Neuron (in vitro differentiated cells): ENCODE results near the gene CCT3.

Experiments
- H2AFZ ChIP-seq: one replicate; pipeline ENCODE4 v1.6.1; 2013; ENCODE audit warnings: low read depth, mild to moderate bottlenecking, inconsistent platforms, low read length, moderate library complexity
- H3K27me3 ChIP-seq: one replicate; pipeline ENCODE4 v1.6.1; 2013; ENCODE audit warnings: low read length; ENCODE audit not compliant: insufficient read depth
- H3K36me3 ChIP-seq: one replicate; pipeline ENCODE4 v1.6.1; 2013; ENCODE audit warnings: low read length; ENCODE audit not compliant: insufficient read depth
- H3K4me1 ChIP-seq: one replicate; pipeline ENCODE4 v1.6.1; 2013; ENCODE audit warnings: low read length; ENCODE audit not compliant: insufficient read depth
- H3K4me3 ChIP-seq: 2 replicates; pipeline ENCODE4 v1.5.1; 2013; ENCODE audit warnings: mild to moderate bottlenecking, low read length, moderate library complexity
- H3K9me3 ChIP-seq: one replicate; pipeline ENCODE4 v1.6.1; 2013; ENCODE audit warnings: low read length

CCT3 gene

GRCh38 chr1:156295391-156295947 lies 42.6 kb downstream of the CCT3 start, which contains the start of gene GLMP:
GLMP (minus strand) TSS chr1:156295679; CDS start chr1:156295645, 34 bp downstream.
- Histone ChIP-seq H3K9me3 (no peaks in the 10 kb centered on the region), H2AFZ (peak within 1 kb of the TSS; percentile 83), H3K36me3 (no peaks in the 10 kb centered on the region), H3K4me3 (peak within 1 kb of the TSS; percentile 50), H3K27me3 (no peaks in the 10 kb centered on the region), H3K4me1 (peaks cover 3% of the 10 kb centered on the region)

DNA sequence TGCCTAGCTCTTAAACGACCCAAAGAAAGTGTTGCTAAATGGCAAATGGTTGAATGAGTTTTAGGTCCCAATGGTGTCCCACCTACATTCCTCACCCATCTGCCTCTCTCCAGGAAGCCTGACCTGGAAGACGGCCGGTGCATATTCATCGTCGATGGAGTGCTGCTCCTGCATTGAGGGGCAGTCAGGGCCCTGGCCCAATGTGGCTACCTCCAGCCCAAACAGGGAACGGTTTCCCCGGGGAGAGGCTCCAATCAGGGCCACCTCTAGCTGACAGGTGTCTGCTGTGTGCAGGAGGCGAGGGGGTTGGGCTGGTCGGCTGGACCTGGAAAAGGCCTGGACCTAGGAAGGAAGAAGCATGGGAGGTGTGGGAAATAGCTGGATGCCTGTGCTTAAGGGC lies 44.2 kb downstream of the CCT3 start:
- peaks cover under 1% of the 10 kb centered on the region for H3K36me3 ChIP-seq
- no peak overlapping the region for H2AFZ ChIP-seq
- no peak overlapping the region for H3K4me3 ChIP-seq
- peaks cover 3% of the 10 kb centered on the region for H3K4me1 ChIP-seq
- H3K9me3 ChIP-seq = no peaks in the 10 kb centered on the region
- H3K27me3 ChIP-seq = no peaks in the 10 kb centered on the region

DNA sequence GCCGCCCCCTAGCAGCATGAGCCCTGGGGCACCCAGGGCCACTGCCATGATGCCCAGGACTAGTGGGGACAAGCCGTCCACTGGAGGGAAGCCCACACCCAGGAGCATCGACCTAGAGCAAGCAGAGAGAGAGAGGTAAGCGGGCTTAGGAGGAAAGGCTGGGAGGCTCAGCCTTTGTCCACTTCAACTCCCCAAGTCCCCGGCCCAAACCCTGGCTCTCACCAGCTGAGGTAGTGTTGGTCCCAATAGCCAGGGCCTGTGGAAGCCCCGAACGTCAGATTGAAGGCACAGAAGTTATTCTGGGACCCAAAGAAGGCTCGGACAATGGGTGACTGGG lies 45.0 kb downstream of the CCT3 start:
- Histone ChIP-seq H3K4me1 (peaks cover 3% of the 10 kb centered on the region), H3K27me3 (no peaks in the 10 kb centered on the region), H3K4me3 (no peak overlapping the region), H3K36me3 (peaks cover 4% of the 10 kb centered on the region), H3K9me3 (no peaks in the 10 kb centered on the region), H2AFZ (no peak overlapping the region)

- Histone ChIP-seq H3K4me1 (peaks cover 3% of the 10 kb centered on the region), H3K36me3 (peaks cover 4% of the 10 kb centered on the region), H3K4me3 (no peak overlapping the region), H3K9me3 (no peaks in the 10 kb centered on the region), H2AFZ (no peak overlapping the region), H3K27me3 (no peaks in the 10 kb centered on the region)
Observed at GRCh38 chr1:156291226-156292061, 46.6 kb downstream of the CCT3 start.

GRCh38 chr1:156289857-156290256 lies 48.2 kb downstream of the CCT3 start:
- H3K4me1 ChIP-seq = no peaks in the 10 kb centered on the region

GRCh38 chr1:156286061-156286460 lies 52.0 kb downstream of the CCT3 start:
- Histone ChIP-seq H2AFZ (no peak overlapping the region), H3K4me1 (peaks cover 13% of the 10 kb centered on the region), H3K9me3 (no peaks in the 10 kb centered on the region), H3K27me3 (no peaks in the 10 kb centered on the region), H3K36me3 (peaks cover 4% of the 10 kb centered on the region), H3K4me3 (no peak overlapping the region)

More at GRCh38 chr1:156289857-156290256, 48.2 kb downstream of the CCT3 start:
- Histone ChIP-seq H3K4me3 (no peak overlapping the region), H2AFZ (no peak overlapping the region), H3K27me3 (no peaks in the 10 kb centered on the region), H3K9me3 (no peaks in the 10 kb centered on the region), H3K36me3 (peaks cover 4% of the 10 kb centered on the region)

DNA sequence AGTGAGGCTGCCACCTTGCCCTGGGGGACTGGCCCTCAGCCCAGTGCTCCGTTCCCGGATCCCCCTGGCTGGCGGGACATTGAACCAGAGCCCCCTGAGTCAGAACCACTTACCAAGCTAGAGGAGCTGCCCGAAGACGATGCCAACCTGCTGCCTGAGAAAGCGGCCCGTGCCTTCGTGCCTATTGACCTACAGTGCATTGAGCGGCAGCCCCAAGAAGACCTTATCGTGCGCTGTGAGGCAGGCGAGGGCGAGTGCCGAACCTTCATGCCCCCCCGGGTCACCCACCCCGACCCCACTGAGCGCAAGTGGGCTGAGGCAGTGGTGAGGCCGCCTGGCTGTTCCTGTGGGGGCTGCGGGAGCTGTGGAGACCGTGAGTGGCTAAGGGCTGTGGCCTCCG lies 52.7 kb downstream of the CCT3 start:
- H3K36me3 ChIP-seq = peaks cover 4% of the 10 kb centered on the region
- no peaks in the 10 kb centered on the region for H3K27me3 ChIP-seq
- H2AFZ ChIP-seq = no peak overlapping the region

DNA sequence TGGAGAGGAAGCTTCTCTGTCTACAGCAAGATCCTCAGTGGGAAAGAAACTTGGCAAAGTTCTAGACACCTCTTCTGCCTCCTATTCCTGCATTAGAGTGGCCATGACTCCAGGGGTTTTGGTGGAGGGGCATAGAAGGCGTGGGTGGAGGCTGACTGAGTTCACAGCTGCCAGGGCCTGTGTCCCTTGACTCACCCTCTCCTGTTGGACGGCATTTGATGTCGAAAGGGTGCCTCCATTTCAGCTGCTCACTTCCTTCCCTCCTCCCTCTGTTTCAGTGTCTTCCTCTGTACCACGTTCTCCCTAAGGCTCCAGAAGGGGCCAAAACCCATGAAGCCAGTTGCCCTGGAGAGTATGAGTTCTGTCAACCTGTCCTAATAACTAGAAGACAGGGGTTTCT lies 53.3 kb downstream of the CCT3 start:
- H3K9me3 ChIP-seq = no peaks in the 10 kb centered on the region
- H3K4me1 ChIP-seq = peaks cover 16% of the 10 kb centered on the region
- H2AFZ ChIP-seq = no peak overlapping the region
- no peaks in the 10 kb centered on the region for H3K27me3 ChIP-seq
- H3K4me3 ChIP-seq = no peak overlapping the region
- peaks cover 9% of the 10 kb centered on the region for H3K36me3 ChIP-seq

More for the DNA sequence above, 52.7 kb downstream of the CCT3 start:
- no peaks in the 10 kb centered on the region for H3K9me3 ChIP-seq
- H3K4me3 ChIP-seq = no peak overlapping the region
- peaks cover 16% of the 10 kb centered on the region for H3K4me1 ChIP-seq

DNA sequence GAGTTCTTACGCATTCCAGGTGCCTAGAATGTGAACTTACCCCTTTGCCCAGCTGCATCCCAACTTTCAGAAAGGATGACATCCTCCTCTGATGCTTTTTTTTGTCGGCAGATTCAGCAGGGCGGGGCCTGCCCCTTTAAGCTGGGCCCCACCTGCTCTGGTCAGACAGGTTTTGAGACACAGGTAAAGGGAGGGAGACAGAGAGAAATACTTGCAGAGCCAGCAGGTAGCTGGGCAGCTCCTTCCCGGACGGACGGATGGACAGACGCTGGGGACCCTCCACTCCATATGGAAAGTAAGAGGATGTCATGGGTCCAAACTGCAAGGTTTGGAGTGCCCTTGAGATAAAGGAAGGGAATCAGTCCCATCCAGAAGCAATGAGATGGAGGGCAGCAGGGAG lies 54.0 kb downstream of the CCT3 start, which contains the start of gene TMEM79:
TSS of gene TMEM79 (plus strand) at position 214 of the 400 bp plus-strand sequence. CDS start 902 bp downstream, outside the sequence.
- peaks cover 12% of the 10 kb centered on the region for H3K36me3 ChIP-seq
- no peaks in the 10 kb centered on the region for H3K27me3 ChIP-seq
- peaks cover 16% of the 10 kb centered on the region for H3K4me1 ChIP-seq
- peak within 1 kb of the TSS; percentile 40 for H2AFZ ChIP-seq
- H3K9me3 ChIP-seq = no peaks in the 10 kb centered on the region
- peak within 1 kb of the TSS; percentile 65 for H3K4me3 ChIP-seq

DNA sequence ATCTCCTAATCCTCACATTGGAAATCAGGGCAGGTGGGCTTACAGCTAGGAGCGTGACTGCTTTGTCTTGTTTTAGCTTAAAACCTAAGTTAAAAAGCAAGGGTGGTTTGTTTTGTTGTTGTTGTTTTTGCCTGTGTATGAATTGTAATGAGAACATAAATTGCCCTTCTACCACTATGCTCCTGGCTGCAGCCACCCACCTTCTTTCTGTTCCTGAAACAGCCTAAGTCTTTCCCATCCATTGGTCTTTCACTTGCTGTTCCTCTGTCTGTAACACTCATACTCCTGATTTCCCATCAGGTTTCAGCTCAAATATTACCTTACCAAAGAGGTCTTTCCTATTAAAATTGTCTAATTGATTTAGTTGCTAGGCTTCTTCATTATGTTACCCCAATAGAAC lies 54.6 kb downstream of the CCT3 start:
- Histone ChIP-seq H2AFZ (peak overlapping the region; percentile 40), H3K4me1 (peaks cover 16% of the 10 kb centered on the region), H3K27me3 (no peaks in the 10 kb centered on the region), H3K36me3 (peaks cover 13% of the 10 kb centered on the region), H3K9me3 (no peaks in the 10 kb centered on the region), H3K4me3 (peak overlapping the region; percentile 65)

GRCh38 chr1:156282479-156283222 lies 55.4 kb downstream of the CCT3 start, which contains the start of gene SMG5:
SMG5 (minus strand) TSS chr1:156282825; CDS start chr1:156282680, 145 bp downstream.
- H3K4me1 ChIP-seq = peaks cover 16% of the 10 kb centered on the region
- H3K4me3 ChIP-seq = peak within 1 kb of the TSS; percentile 65
- peak within 1 kb of the TSS; percentile 40 for H2AFZ ChIP-seq
- H3K36me3 ChIP-seq = peaks cover 20% of the 10 kb centered on the region
- H3K9me3 ChIP-seq = no peaks in the 10 kb centered on the region
- no peaks in the 10 kb centered on the region for H3K27me3 ChIP-seq

DNA sequence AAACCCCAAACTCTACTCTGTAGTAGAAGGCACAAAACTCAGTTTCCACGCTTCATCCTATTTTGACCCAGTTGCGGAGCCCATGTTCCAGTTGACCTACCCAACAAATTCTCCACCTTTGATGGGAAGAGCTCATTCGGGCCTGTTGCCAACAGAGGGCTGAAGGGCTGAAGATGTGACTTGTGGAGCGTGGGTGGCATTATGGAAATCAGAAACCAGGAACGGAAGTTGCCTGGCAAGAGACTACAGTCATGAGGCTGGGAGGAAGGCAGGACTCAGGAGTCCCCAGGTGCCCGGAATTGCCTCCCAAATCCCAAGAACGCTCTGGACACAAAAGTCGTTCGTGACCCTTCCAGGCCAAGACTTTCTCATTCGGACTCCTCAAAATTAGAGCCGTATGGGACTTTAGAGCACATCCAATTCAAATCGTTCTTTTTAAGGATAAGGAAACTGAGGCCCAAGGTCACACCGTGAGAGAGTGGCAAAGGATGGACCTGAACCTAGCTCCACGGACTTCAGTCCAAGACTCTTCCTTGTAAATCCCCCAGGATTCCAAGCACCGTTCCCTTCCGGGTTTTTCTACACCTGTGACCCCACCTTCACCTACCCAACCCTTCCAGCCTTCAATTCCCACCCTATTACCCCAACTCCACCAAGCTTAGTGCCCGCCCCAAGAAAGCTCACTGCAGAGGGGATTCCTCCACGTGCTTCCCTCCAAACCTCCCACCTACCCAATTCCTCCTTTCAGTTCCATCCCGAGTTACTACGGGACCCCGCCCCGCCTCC lies 56.2 kb downstream of the CCT3 start:
- Histone ChIP-seq H3K27me3 (no peaks in the 10 kb centered on the region), H3K4me3 (peak overlapping the region; percentile 65), H3K9me3 (no peaks in the 10 kb centered on the region), H2AFZ (no peak overlapping the region), H3K36me3 (peaks cover 26% of the 10 kb centered on the region), H3K4me1 (peaks cover 16% of the 10 kb centered on the region)
